OCI-LY1 (cell line): ENCODE results near the gene LCORL.

Experiments
- H2AFZ ChIP-seq: fragments of 200-600 bp; sonication (generic), shearing (Covaris generic); 2 replicates; pipeline ENCODE4 v1.6.0; 2014; ENCODE audit warnings: antibody characterized with exemption, mild to moderate bottlenecking, low read length
- H3F3A ChIP-seq: fragments of 200-600 bp; sonication (generic), shearing (Covaris generic); 2 replicates; pipeline ENCODE4 v1.6.0; 2014; ENCODE audit warnings: mild to moderate bottlenecking, antibody characterized with exemption, low read length, moderate library complexity; ENCODE audit not compliant: insufficient read depth
- H3K27ac ChIP-seq: fragments of 200-600 bp; sonication (generic); 2 replicates; pipeline ENCODE4 v1.5.1; 2014; ENCODE audit warnings: low read length, mixed run types, mild to moderate bottlenecking, low read depth; ENCODE audit not compliant: poor library complexity, severe bottlenecking
- H3K27me3 ChIP-seq: fragments of 200-600 bp; sonication (generic); 2 replicates; pipeline ENCODE4 v1.6.0; 2014; ENCODE audit warnings: antibody characterized with exemption, mild to moderate bottlenecking, low read length, moderate library complexity; ENCODE audit not compliant: insufficient read depth
- H3K36me3 ChIP-seq: fragments of 200-600 bp; sonication (generic); 2 replicates; pipeline ENCODE4 v1.6.1; 2014; ENCODE audit warnings: mild to moderate bottlenecking, antibody characterized with exemption, low read length, moderate library complexity, mixed read lengths; ENCODE audit not compliant: insufficient read depth
- H3K4me1 ChIP-seq: fragments of 200-600 bp; sonication (generic); 2 replicates; pipeline ENCODE4 v1.5.1; 2014; ENCODE audit warnings: mild to moderate bottlenecking, low read length, moderate library complexity; ENCODE audit not compliant: insufficient read depth, severe bottlenecking
- H3K4me2 ChIP-seq: fragments of 200-600 bp; sonication (generic), shearing (Covaris generic); 2 replicates; pipeline ENCODE4 v1.6.1; 2014; ENCODE audit warnings: low read length
- H3K4me3 ChIP-seq: fragments of 200-600 bp; sonication (generic); 2 replicates; pipeline ENCODE4 v1.5.1; 2014; ENCODE audit warnings: low read length, low read depth, mild to moderate bottlenecking, mixed read lengths; ENCODE audit not compliant: poor library complexity, severe bottlenecking
- H3K79me2 ChIP-seq: fragments of 200-600 bp; shearing (Covaris generic); 2 replicates; pipeline ENCODE4 v1.6.1; 2016; ENCODE audit warnings: mixed run types, low read length, mixed read lengths; ENCODE audit not compliant: insufficient read depth
- H3K9ac ChIP-seq: fragments of 200-600 bp; sonication (generic), shearing (Covaris generic); 2 replicates; pipeline ENCODE4 v1.6.1; 2014; ENCODE audit warnings: mild to moderate bottlenecking, low read length, mixed read lengths
- H3K9me2 ChIP-seq: fragments of 200-600 bp; sonication (generic), shearing (Covaris generic); 2 replicates; pipeline ENCODE4 v1.6.1; 2014; ENCODE audit warnings: low read depth, mild to moderate bottlenecking, low read length, mixed read lengths
- H3K9me3 ChIP-seq: fragments of 200-600 bp; shearing (Covaris generic); 2 replicates; pipeline ENCODE4 v1.6.1; 2014; ENCODE audit warnings: low read length, mixed read lengths
- H4K20me1 ChIP-seq: fragments of 200-600 bp; sonication (generic), shearing (Covaris generic); 2 replicates; pipeline ENCODE4 v1.6.0; 2016; ENCODE audit warnings: mild to moderate bottlenecking, low read length; ENCODE audit not compliant: insufficient read depth
- CTCF ChIP-seq: fragments of 200-600 bp; sonication (generic), shearing (Covaris generic); IDR thresholded peaks from 2 replicates; pipeline ENCODE4 v1.5.1; 2017; ENCODE audit warnings: mild to moderate bottlenecking, antibody characterized with exemption, low read length, moderate library complexity, mixed read lengths
- EZH2 ChIP-seq: fragments of 200-600 bp; sonication (generic), shearing (Covaris generic); IDR thresholded peaks from 2 replicates; pipeline ENCODE4 v1.8.0; 2017; ENCODE audit warnings: borderline replicate concordance, mixed run types, mild to moderate bottlenecking, antibody characterized with exemption, low read length, moderate library complexity, mixed read lengths

Gene LCORL

GRCh38 chr4:18052158-18052557, 30.6 kb upstream of the LCORL start:
- no peaks in the 10 kb centered on the region for H3K9me3 ChIP-seq
- H3K27me3 ChIP-seq = no peaks in the 10 kb centered on the region
- no peak overlapping the region for H3K4me3 ChIP-seq
- no peak overlapping the region for H3K9ac ChIP-seq
- no peaks in the 10 kb centered on the region for H3K4me1 ChIP-seq
- H4K20me1 ChIP-seq = no peaks in the 10 kb centered on the region
- TF ChIP-seq CTCF = no peak
- no peak for TF ChIP-seq EZH2
- H3F3A ChIP-seq = no peaks in the 10 kb centered on the region
- H3K9me2 ChIP-seq = no peaks in the 10 kb centered on the region
- H3K27ac ChIP-seq = no peak overlapping the region
- H3K4me2 ChIP-seq = no peak overlapping the region
- H3K79me2 ChIP-seq = no peaks in the 10 kb centered on the region
- no peak overlapping the region for H2AFZ ChIP-seq
- H3K36me3 ChIP-seq = no peaks in the 10 kb centered on the region

- no peak overlapping the region for H3K9ac ChIP-seq
- TF ChIP-seq EZH2 (no peak), CTCF (no peak)
- H3K27me3 ChIP-seq = no peaks in the 10 kb centered on the region
- no peaks in the 10 kb centered on the region for H3F3A ChIP-seq
- H3K9me3 ChIP-seq = no peaks in the 10 kb centered on the region
- H3K4me1 ChIP-seq = no peaks in the 10 kb centered on the region
- no peak overlapping the region for H3K4me3 ChIP-seq
- H2AFZ ChIP-seq = no peak overlapping the region
- no peaks in the 10 kb centered on the region for H3K9me2 ChIP-seq
- no peak overlapping the region for H3K4me2 ChIP-seq
- no peaks in the 10 kb centered on the region for H3K79me2 ChIP-seq
- H3K36me3 ChIP-seq = no peaks in the 10 kb centered on the region
- H3K27ac ChIP-seq = no peak overlapping the region
- no peaks in the 10 kb centered on the region for H4K20me1 ChIP-seq
These were observed 29.7 kb upstream of the LCORL start for GRCh38 chr4:18051281-18051680.

- no peaks in the 10 kb centered on the region for H3K4me1 ChIP-seq
- no peaks in the 10 kb centered on the region for H3K36me3 ChIP-seq
- no peaks in the 10 kb centered on the region for H3K79me2 ChIP-seq
- no peak overlapping the region for H3K9ac ChIP-seq
- no peak overlapping the region for H3K27ac ChIP-seq
- TF ChIP-seq EZH2 (no peak), CTCF (no peak)
- H3K9me2 ChIP-seq = no peaks in the 10 kb centered on the region
- no peak overlapping the region for H3K4me3 ChIP-seq
- no peaks in the 10 kb centered on the region for H3K9me3 ChIP-seq
- H3K4me2 ChIP-seq = no peak overlapping the region
- H3F3A ChIP-seq = no peaks in the 10 kb centered on the region
- H3K27me3 ChIP-seq = no peaks in the 10 kb centered on the region
- no peaks in the 10 kb centered on the region for H4K20me1 ChIP-seq
- no peak overlapping the region for H2AFZ ChIP-seq
These were observed 28.9 kb upstream of the LCORL start for GRCh38 chr4:18050448-18050847.
